Heart left ventricle (tissue), 13 donors: ENCODE results near the gene ZAP70.

Experiments
- POLR2A ChIP-seq, 2 donors: fragments of 450-650 bp; IDR thresholded peaks; one replicate each; pipeline ENCODE4 v1.6.1; 2017; ENCODE audit warnings: antibody characterized with exemption in 2 of 2, mild to moderate bottlenecking in 2 of 2, moderate library complexity in 2 of 2
- TF ChIP-seq, protein P1 (sequence below), 12 donors: fragments of 200-600 bp; sonication (generic) in 4 of 12; IDR thresholded peaks; one replicate each; pipeline versions ENCODE4 v1.5.0 to v1.8.0; 2018 to 2022; ENCODE audit warnings: antibody characterized with exemption in 12 of 12, mild to moderate bottlenecking in 5 of 12
- donor health status: ischemic (EF 13 %, LVEDD 7.1; RV severe dilation, severe dysfunction).
- donor health status: DM: no; HTN: yes; CAD: no.
- donor health status: DM: no; HTN: no; CAD: no.
- donor health status: ischemic (EF 25% LVEDD 6.9; RV normal size, moderate dysfunction).
- donor health status: ischemic (EF 25% LVEDD 5.7; RV mildly dilated, moderate dysfunction).
- donor health status: ischemic (EF 35%, LVEDD 5.7; RV mildly dilated, moderate dysfunction).
- donor health status: nonischemic (EF 11% LVEDD 7.7; RV severe dilation, severe dysfunction).
- donor health status: DM: yes; HTN: yes; CAD: no.
- donor health status: PGD.
- donor health status: ischemic (EF 29% LVEDD 5.4; RV normal size, mild dysfunction).
- donor health status: nonischemic (EF 23%, LVEDD 6.1; RV moderate dilation, normal function).

DNA sequence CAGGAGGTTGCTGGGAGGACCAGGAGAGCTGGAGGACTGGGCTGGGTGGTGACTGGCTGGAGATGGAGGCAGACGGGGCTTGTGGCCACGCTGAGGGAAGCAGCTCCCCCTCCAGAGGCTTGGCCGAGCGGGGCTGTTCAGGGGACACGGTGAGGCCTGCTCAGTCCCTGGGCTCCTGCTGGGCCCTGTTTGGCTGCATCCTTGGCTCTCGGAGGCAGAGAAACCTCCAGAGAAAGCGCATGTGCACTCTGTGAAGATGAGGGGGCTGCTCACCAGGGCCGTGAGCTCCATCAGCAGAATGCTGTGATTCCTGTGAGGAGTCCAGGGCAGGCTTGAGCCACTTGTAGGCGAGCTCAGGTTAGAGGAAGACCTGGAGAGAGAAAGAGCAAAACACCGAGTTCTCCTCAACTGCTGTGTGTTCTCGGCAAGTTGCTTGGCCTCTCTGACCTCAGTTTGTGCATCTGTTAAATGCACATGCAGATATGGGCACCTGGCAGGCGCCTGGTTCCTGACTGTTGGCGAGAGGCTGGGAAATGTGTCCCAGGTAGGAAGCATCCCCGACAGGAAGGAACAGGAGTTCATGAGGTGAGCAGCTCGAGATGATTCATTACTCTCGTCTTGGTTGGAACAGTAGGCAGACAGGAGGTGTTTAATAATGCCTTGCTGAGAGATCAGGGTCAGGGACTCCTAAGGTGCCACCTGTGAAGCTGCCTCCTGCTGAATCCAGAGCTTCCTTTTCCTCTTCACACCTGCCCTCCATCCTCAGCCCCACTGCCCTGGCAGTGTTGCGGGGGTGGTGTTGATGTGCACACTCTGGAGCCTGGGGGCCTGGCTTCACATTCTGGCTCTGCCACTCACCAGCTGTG lies 941 bp downstream of the ZAP70 start:
- no peak for TF ChIP-seq POLR2A (IDR thresholded peaks at IDR 0.05)
- TF ChIP-seq, protein P1, sequence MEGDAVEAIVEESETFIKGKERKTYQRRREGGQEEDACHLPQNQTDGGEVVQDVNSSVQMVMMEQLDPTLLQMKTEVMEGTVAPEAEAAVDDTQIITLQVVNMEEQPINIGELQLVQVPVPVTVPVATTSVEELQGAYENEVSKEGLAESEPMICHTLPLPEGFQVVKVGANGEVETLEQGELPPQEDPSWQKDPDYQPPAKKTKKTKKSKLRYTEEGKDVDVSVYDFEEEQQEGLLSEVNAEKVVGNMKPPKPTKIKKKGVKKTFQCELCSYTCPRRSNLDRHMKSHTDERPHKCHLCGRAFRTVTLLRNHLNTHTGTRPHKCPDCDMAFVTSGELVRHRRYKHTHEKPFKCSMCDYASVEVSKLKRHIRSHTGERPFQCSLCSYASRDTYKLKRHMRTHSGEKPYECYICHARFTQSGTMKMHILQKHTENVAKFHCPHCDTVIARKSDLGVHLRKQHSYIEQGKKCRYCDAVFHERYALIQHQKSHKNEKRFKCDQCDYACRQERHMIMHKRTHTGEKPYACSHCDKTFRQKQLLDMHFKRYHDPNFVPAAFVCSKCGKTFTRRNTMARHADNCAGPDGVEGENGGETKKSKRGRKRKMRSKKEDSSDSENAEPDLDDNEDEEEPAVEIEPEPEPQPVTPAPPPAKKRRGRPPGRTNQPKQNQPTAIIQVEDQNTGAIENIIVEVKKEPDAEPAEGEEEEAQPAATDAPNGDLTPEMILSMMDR (IDR thresholded peaks at IDR 0.05) = no peak
